Measurements from ENCODE around the gene ZNF860. TPM values are rescaled to one million over a fixed set of nuclear protein-coding genes. Genes with fewer than 3 reads are reported as not detected.

ZNF860 gene
- polyA plus RNA-seq, 3 donors, result not detected

DNA sequence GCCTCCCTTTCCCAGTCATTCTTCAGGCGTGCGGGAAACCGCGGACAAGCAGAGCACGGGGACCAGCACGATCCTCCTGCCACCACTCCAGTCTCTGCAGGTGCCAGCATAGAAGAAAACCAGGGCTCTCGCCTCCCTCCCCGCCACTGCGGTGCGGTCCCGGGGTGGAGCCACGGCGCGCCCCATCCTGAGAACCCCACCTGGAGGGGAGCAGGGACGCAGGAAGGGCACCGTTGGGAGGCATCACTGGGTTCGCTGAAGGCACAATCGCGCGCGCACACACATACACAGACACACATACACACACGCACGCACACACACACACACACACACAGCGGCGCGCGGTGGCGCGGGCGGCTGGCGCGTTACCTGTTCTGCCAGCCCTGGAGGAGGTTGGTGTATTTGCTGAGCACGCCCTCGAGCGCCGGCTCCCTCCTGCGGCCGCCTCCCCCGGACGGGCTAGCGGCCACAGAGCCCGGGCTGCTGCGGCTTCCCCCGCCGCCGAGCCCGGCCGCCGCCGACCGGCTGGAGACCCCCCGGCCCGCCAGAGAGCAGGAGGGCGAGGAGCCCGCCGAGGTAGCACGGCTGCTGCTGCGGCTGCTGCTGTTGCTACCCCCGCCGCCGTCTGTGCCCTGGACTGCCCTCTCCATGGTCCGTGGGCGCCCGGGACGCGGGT lies 882 bp upstream of the ZNF860 start:
- H2AFZ ChIP-seq (ENCODE audit: insufficient read depth, low read depth, low read length, poor library complexity, severe bottlenecking), result peak overlapping the region; percentile 74

GRCh38 chr3:31984321-31984720 lies 2.8 kb downstream of the ZNF860 start:
- Histone ChIP-seq H3K79me2 (ENCODE audit: insufficient read depth, low read length) (no peaks in the 10 kb centered on the region), H3K4me3 (replicated peaks in 1 of 3; ENCODE audit: low read depth in 2 of 3, low read length in 3 of 3) (no peak overlapping the region), H4K20me1 (ENCODE audit: insufficient read depth, low read length) (no peaks in the 10 kb centered on the region), H3K27me3 (ENCODE audit: control insufficient read depth in 2 of 2, insufficient read depth in 2 of 2, low read length in 2 of 2) (peaks cover 29 to 39% of the 10 kb centered on the region in 2 donors), H2AFZ (ENCODE audit: insufficient read depth, low read depth, low read length, poor library complexity, severe bottlenecking) (no peak overlapping the region), H3K4me1 (ENCODE audit: control insufficient read depth in 1 of 2, insufficient read depth in 2 of 2, low read length in 2 of 2) (peaks cover 25 to 29% of the 10 kb centered on the region in 2 donors), H3K36me3 (replicated peaks in 1 of 2; ENCODE audit: control insufficient read depth in 1 of 2, insufficient read depth in 2 of 2, low read length in 2 of 2) (no peaks in the 10 kb centered on the region), H3K4me2 (replicated peaks; ENCODE audit: extremely low read depth, low read length, poor library complexity, severe bottlenecking) (no peak overlapping the region), H3K9ac (ENCODE audit: insufficient read depth, low read length, poor library complexity, severe bottlenecking) (no peak overlapping the region), H3K9me3 (replicated peaks in 1 of 2; ENCODE audit: control insufficient read depth in 1 of 2, insufficient read depth in 1 of 2, low read length in 2 of 2) (peaks cover 3 to 15% of the 10 kb centered on the region in 2 donors), H3K27ac (ENCODE audit: low read depth in 1 of 2, low read length in 2 of 2) (no peak overlapping the region)
- Mint-ChIP-seq H3K4me1 (peaks cover 29% of the 10 kb centered on the region), H3K27ac (no peak overlapping the region), H3K36me3 (peaks cover 0 to 6% of the 10 kb centered on the region in 2 donors), H3K4me3 (no peak overlapping the region), H3K9me3 (peaks cover 1 to 16% (median 9%) of the 10 kb centered on the region in 7 donors), H3K27me3 (ENCODE audit: low read depth in 3 of 3) (peaks cover 36 to 41% (median 38%) of the 10 kb centered on the region in 3 donors)
- intact Hi-C loops (cut with micrococcal nuclease), result no loop called here
- 100% methylated on average over 2 of the region's 4 CpGs for WGBS (ENCODE audit: insufficient coverage)
- no peak for DNase-seq
- TF ChIP-seq, protein P1, sequence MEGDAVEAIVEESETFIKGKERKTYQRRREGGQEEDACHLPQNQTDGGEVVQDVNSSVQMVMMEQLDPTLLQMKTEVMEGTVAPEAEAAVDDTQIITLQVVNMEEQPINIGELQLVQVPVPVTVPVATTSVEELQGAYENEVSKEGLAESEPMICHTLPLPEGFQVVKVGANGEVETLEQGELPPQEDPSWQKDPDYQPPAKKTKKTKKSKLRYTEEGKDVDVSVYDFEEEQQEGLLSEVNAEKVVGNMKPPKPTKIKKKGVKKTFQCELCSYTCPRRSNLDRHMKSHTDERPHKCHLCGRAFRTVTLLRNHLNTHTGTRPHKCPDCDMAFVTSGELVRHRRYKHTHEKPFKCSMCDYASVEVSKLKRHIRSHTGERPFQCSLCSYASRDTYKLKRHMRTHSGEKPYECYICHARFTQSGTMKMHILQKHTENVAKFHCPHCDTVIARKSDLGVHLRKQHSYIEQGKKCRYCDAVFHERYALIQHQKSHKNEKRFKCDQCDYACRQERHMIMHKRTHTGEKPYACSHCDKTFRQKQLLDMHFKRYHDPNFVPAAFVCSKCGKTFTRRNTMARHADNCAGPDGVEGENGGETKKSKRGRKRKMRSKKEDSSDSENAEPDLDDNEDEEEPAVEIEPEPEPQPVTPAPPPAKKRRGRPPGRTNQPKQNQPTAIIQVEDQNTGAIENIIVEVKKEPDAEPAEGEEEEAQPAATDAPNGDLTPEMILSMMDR (IDR thresholded peaks at IDR 0.05), result no peak

More for the DNA sequence above, 882 bp upstream of the ZNF860 start:
- H3K4me3 Mint-ChIP-seq, result peak overlapping the region; percentile 70 to 89
- peaks cover 0 to 18% (median 6%) of the 10 kb centered on the region in 7 donors for H3K9me3 Mint-ChIP-seq
- H3K27me3 Mint-ChIP-seq (ENCODE audit: low read depth in 3 of 3), result peaks cover 57 to 67% (median 61%) of the 10 kb centered on the region in 3 donors
- H3K4me1 Mint-ChIP-seq, result peaks cover 23% of the 10 kb centered on the region
- Histone ChIP-seq H3K9me3 (replicated peaks in 1 of 2; ENCODE audit: control insufficient read depth in 1 of 2, insufficient read depth in 1 of 2, low read length in 2 of 2) (peaks cover 0 to 10% of the 10 kb centered on the region in 2 donors), H3K79me2 (ENCODE audit: insufficient read depth, low read length) (no peaks in the 10 kb centered on the region), H3K9ac (ENCODE audit: insufficient read depth, low read length, poor library complexity, severe bottlenecking) (peak overlapping the region; percentile 50), H3K4me2 (replicated peaks; ENCODE audit: extremely low read depth, low read length, poor library complexity, severe bottlenecking) (peak overlapping the region; percentile 85), H3K4me1 (ENCODE audit: control insufficient read depth in 1 of 2, insufficient read depth in 2 of 2, low read length in 2 of 2) (peaks cover 20 to 23% of the 10 kb centered on the region in 2 donors), H4K20me1 (ENCODE audit: insufficient read depth, low read length) (no peaks in the 10 kb centered on the region), H3K27ac (ENCODE audit: low read depth in 1 of 2, low read length in 2 of 2) (no peak overlapping the region), H3K27me3 (ENCODE audit: control insufficient read depth in 2 of 2, insufficient read depth in 2 of 2, low read length in 2 of 2) (peaks cover 45 to 57% of the 10 kb centered on the region in 2 donors), H3K36me3 (replicated peaks in 1 of 2; ENCODE audit: control insufficient read depth in 1 of 2, insufficient read depth in 2 of 2, low read length in 2 of 2) (no peaks in the 10 kb centered on the region), H3K4me3 (replicated peaks in 1 of 3; ENCODE audit: low read depth in 2 of 3, low read length in 3 of 3) (peak overlapping the region; percentile 10 to 76 (median 48))
- under 1% methylated on average over 59 of the region's 66 CpGs for WGBS (ENCODE audit: insufficient coverage)
- no peak overlapping the region for H3K27ac Mint-ChIP-seq
- intact Hi-C loops (cut with micrococcal nuclease), result no loop called here
- TF ChIP-seq, protein P1 (IDR thresholded peaks at IDR 0.05), result no peak
- peaks cover 0 to 6% of the 10 kb centered on the region in 2 donors for H3K36me3 Mint-ChIP-seq
- no peak for DNase-seq

All from CD14-positive monocyte (primary cell).